Breast epithelium (tissue), 4 donors: ENCODE results near the gene GGA3. TPM values are rescaled to one million over a fixed set of nuclear protein-coding genes. Genes with fewer than 3 reads are reported as not detected.
A peak's percentile ranks its signal among the peaks of the same experiment; 100 is the strongest.
"Not testable (repeated sequence)": the region's sequence is repeated elsewhere in the genome, so short reads cannot be mapped to it uniquely, and the experiment has no call there.

Source experiments
- DNase-seq, 2 donors: peaks; one replicate each; pipeline ENCODE4 v3.0.0-alpha.2; 2019; ENCODE audit warnings: low spot score in 2 of 2
- H3K27ac ChIP-seq, 2 donors: fragments of 200-600 bp; sonication (generic) in 1 of 2; one replicate each; pipeline ENCODE4 v1.5.1; 2016 to 2019; ENCODE audit warnings: mild to moderate bottlenecking in 1 of 2
- H3K27me3 ChIP-seq, 2 donors: fragments of 200-600 bp; sonication (generic) in 1 of 2; one replicate each; pipeline versions ENCODE4 v1.5.1 to v1.6.0; 2017 to 2019; ENCODE audit warnings: control low read depth in 1 of 2, mild to moderate bottlenecking in 1 of 2
- H3K36me3 ChIP-seq: fragments of 200-600 bp; one replicate; pipeline ENCODE4 v1.5.1; 2019
- H3K4me1 ChIP-seq, 2 donors: fragments of 200-600 bp; sonication (generic); one replicate each; pipeline ENCODE4 v1.5.1; 2016 to 2019; ENCODE audit warnings: control low read depth in 1 of 2
- H3K4me3 ChIP-seq, 3 donors: fragments of 200-600 bp; sonication (generic); 1 replicate in 2 of 3; 2 replicates in 1 of 3; pipeline ENCODE4 v1.5.1; 2016 to 2019; ENCODE audit warnings: mild to moderate bottlenecking in 3 of 3, moderate library complexity in 2 of 3
- H3K9me3 ChIP-seq, 2 donors: fragments of 200-600 bp; sonication (generic) in 1 of 2; one replicate each; pipeline ENCODE4 v1.5.1; 2016 to 2019; ENCODE audit warnings: control low read depth in 1 of 2
- POLR2A ChIP-seq: fragments of 450-650 bp; IDR thresholded peaks from one replicate; pipeline ENCODE4 v1.6.1; 2016; ENCODE audit warnings: antibody characterized with exemption, mild to moderate bottlenecking, moderate library complexity
- POLR2AphosphoS5 ChIP-seq, 3 donors: sonication (generic); formaldehyde crosslinking; IDR thresholded peaks; one replicate each; pipeline ENCODE4 v1.6.1; 2017; ENCODE audit warnings: antibody characterized with exemption in 3 of 3
- intact Hi-C: fragments of 100-400 bp; cut with DNase I; formaldehyde crosslinking; loops from one replicate; pipeline ENCODE4 v1.15.1; 2023; ENCODE audit warnings: low total_unique reads
- total RNA-seq, 3 donors: library from RNA; depleted of rRNA; stranded (reverse); fragments of >200 nt; gene quantifications; one replicate each; pipeline ENCODE4 v1.1.0, GENCODE V29; 2016
- TF ChIP-seq, protein P1 (sequence below), 3 donors: fragments of 450-650 bp; IDR thresholded peaks; one replicate each; pipeline ENCODE4 v1.5.1; 2016 to 2017; ENCODE audit warnings: antibody characterized with exemption in 3 of 3, mild to moderate bottlenecking in 3 of 3, moderate library complexity in 3 of 3

The GGA3 gene
- total RNA-seq, 3 donors from 2014 or later, result 20.0 to 35.0 (median 32.8) TPM

GRCh38 chr17:75219815-75220214 is 41.6 kb downstream of the GGA3 start:
- DNase-seq, result no peak
- Histone ChIP-seq H3K27ac (no peak overlapping the region), H3K4me3 (no peak overlapping the region), H3K36me3 (peaks cover 9% of the 10 kb centered on the region), H3K27me3 (no peaks in the 10 kb centered on the region), H3K4me1 (no peaks in the 10 kb centered on the region), H3K9me3 (no peaks in the 10 kb centered on the region)
- TF ChIP-seq POLR2AphosphoS5 (IDR thresholded peaks at IDR 0.05) (no peak), POLR2A (no peak)
- TF ChIP-seq, protein P1, sequence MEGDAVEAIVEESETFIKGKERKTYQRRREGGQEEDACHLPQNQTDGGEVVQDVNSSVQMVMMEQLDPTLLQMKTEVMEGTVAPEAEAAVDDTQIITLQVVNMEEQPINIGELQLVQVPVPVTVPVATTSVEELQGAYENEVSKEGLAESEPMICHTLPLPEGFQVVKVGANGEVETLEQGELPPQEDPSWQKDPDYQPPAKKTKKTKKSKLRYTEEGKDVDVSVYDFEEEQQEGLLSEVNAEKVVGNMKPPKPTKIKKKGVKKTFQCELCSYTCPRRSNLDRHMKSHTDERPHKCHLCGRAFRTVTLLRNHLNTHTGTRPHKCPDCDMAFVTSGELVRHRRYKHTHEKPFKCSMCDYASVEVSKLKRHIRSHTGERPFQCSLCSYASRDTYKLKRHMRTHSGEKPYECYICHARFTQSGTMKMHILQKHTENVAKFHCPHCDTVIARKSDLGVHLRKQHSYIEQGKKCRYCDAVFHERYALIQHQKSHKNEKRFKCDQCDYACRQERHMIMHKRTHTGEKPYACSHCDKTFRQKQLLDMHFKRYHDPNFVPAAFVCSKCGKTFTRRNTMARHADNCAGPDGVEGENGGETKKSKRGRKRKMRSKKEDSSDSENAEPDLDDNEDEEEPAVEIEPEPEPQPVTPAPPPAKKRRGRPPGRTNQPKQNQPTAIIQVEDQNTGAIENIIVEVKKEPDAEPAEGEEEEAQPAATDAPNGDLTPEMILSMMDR (IDR thresholded peaks at IDR 0.05), result no peak
- intact Hi-C loops, result no loop called here

DNA sequence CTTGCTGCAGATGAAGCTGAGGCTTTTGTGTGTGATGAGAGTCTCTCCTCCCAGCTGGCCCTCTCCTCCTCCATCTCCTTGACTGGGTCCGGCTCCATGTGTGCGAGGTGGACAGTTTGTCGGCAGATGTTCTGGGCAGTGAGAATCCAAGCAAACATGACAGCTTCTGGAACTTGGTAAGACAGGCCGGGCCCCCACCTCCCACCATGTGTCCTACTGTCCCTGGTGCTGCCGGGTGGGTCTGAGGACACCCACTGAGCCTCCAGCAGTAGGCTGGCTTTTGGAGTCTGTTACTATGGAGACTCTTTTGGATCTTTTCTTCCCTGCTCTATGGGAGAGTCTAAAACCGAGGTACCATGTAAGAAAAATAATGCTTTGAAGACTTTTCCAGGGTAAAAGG is 43.3 kb downstream of the GGA3 start:
- intact Hi-C loops, result no loop called here

DNA sequence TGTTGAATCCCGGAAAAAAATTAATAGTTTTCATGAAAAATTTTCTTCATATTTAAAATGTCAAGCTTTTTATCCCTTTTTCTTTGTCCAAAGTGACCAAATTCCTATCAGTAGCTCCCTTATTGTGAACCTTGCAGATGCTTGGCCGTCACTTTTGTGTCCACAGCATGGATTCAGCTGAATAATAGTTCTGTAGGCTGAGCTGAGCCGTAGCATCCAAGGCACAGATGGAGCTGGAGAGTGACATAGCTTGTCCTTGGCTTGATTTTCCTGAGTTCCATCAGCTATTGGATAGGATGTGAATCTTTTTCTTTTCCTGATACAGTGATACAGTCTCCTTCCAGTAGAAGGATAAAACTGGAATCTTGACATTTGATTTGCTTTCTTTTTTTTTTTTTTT is 52.3 kb downstream of the GGA3 start:
- Histone ChIP-seq H3K4me1 (peaks cover 0 to 9% of the 10 kb centered on the region in 2 donors), H3K27me3 (no peaks in the 10 kb centered on the region), H3K27ac (no peak overlapping the region), H3K4me3 (no peak overlapping the region), H3K9me3 (no peaks in the 10 kb centered on the region), H3K36me3 (peaks cover 1% of the 10 kb centered on the region)
- DNase-seq, result no peak
- intact Hi-C loops, result no loop called here
- TF ChIP-seq, protein P1 (IDR thresholded peaks at IDR 0.05), result no peak
- TF ChIP-seq POLR2A (no peak), POLR2AphosphoS5 (IDR thresholded peaks at IDR 0.05) (no peak)

More for the DNA sequence above, 43.3 kb downstream of the GGA3 start:
- Histone ChIP-seq H3K27me3 (no peaks in the 10 kb centered on the region), H3K36me3 (peaks cover 14% of the 10 kb centered on the region), H3K4me1 (no peaks in the 10 kb centered on the region), H3K9me3 (no peaks in the 10 kb centered on the region), H3K4me3 (no peak overlapping the region), H3K27ac (no peak overlapping the region)
- no peak for DNase-seq
- no peak for TF ChIP-seq POLR2AphosphoS5 (IDR thresholded peaks at IDR 0.05)
- TF ChIP-seq, protein P1 (IDR thresholded peaks at IDR 0.05), result no peak
- no peak for TF ChIP-seq POLR2A

- intact Hi-C loops, result no loop called here
- TF ChIP-seq POLR2A, result no peak
- TF ChIP-seq, protein P1 (IDR thresholded peaks at IDR 0.05), result no peak
- no peak for DNase-seq
- Histone ChIP-seq H3K4me3 (no peak overlapping the region), H3K27me3 (no peaks in the 10 kb centered on the region), H3K36me3 (no peaks in the 10 kb centered on the region), H3K4me1 (peaks cover 0 to 9% of the 10 kb centered on the region in 2 donors), H3K9me3 (no peaks in the 10 kb centered on the region), H3K27ac (no peak overlapping the region)
Measured at GRCh38 chr17:75208161-75208560, 53.2 kb downstream of the GGA3 start.

DNA sequence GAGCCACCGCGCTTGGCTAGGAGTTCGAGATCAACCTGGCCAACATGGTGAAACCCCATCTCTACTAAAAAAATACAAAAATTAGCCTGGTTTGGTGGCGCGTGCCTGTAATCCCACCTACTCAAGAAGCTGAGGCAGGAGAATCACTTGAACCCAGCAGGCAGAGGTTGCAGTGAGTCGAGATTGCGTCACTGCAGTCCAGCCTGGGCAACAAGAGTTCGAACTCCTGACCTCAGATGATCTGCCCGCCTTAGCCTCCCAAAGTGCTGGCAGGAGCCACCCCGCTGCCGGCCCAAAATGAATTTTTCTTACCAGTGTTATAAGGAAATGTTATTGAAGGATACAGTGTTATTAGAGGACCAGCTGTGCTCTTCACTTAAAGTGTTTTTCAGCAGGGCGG is 53.6 kb downstream of the GGA3 start:
- Histone ChIP-seq H3K4me1 (peaks cover 0 to 9% of the 10 kb centered on the region in 2 donors), H3K27ac (no peak overlapping the region), H3K9me3 (no peaks in the 10 kb centered on the region), H3K36me3 (no peaks in the 10 kb centered on the region), H3K4me3 (no peak overlapping the region), H3K27me3 (no peaks in the 10 kb centered on the region)
- intact Hi-C loops, result no loop called here
- no peak for DNase-seq
- TF ChIP-seq, protein P1 (IDR thresholded peaks at IDR 0.05), result no peak
- no peak for TF ChIP-seq POLR2A
- TF ChIP-seq POLR2AphosphoS5 (IDR thresholded peaks at IDR 0.05), result no peak

DNA sequence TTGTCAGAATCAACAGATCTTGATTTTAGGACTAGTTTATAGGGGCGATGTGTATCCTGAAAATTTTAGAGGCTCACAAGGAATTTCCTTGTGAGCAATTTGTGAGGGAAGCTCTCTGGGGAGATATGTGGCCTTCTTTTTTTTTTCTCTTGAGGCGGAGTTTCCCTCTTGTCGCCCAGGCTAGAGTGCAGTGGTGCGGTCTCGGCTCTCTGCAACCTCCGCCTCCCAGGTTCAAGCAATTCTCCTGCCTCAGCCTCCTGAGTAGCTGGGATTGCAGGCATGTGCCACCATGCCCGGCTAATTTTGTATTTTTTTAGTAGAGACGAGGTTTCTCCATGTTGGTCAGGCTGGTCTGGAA is 54.4 kb downstream of the GGA3 start:
- peak overlapping the region in 2 of 3 donors; percentile 92 to 97 for H3K4me3 ChIP-seq
- H3K27ac ChIP-seq, DNase-seq: not testable (repeated sequence)

More for the DNA sequence above, 54.4 kb downstream of the GGA3 start:
- H3K27me3 ChIP-seq, H3K4me1 ChIP-seq, H3K9me3 ChIP-seq, H3K36me3 ChIP-seq, intact Hi-C loops: not testable (repeated sequence)
